GM23338 (cell line): ENCODE data around the gene TBC1D9.

Experiments
- CREB1 ChIP-seq: fragments of 250-450 bp; sonication (Bioruptor Pico); IDR thresholded peaks from 2 replicates; pipeline ENCODE4 v1.5.0; 2020; ENCODE audit warnings: low read depth, mild to moderate bottlenecking, moderate library complexity
- ETS1 ChIP-seq: IDR thresholded peaks from 2 replicates; pipeline ENCODE4 v1.6.1; 2016; ENCODE audit warnings: antibody characterized with exemption
- EZH2 ChIP-seq: fragments of 200-600 bp; sonication (generic); IDR thresholded peaks from one replicate; pipeline ENCODE4 v1.8.0; 2017; ENCODE audit warnings: antibody characterized with exemption, mild to moderate bottlenecking, low read depth; ENCODE audit not compliant: unreplicated experiment
- EZH2phosphoT487 ChIP-seq: fragments of 200-600 bp; sonication (generic); IDR thresholded peaks from one replicate; pipeline ENCODE4 v1.8.1; 2018; ENCODE audit warnings: antibody characterized with exemption; ENCODE audit not compliant: unreplicated experiment
- NANOG ChIP-seq: IDR thresholded peaks from 2 replicates; pipeline ENCODE4 v1.6.1; 2016; ENCODE audit warnings: antibody characterized with exemption, borderline replicate concordance
- POLR2AphosphoS5 ChIP-seq: IDR thresholded peaks from 2 replicates; pipeline ENCODE4 v1.6.1; 2016; ENCODE audit warnings: antibody characterized with exemption, low read depth
- REST ChIP-seq: IDR thresholded peaks from one replicate; pipeline ENCODE4 v1.6.1; 2018; ENCODE audit warnings: antibody characterized with exemption; ENCODE audit not compliant: unreplicated experiment
- STAT1 ChIP-seq: IDR thresholded peaks from one replicate; pipeline ENCODE4 v1.6.1; 2016; ENCODE audit warnings: antibody characterized with exemption; ENCODE audit not compliant: unreplicated experiment
- ZNF331 ChIP-seq: fragments of 250-450 bp; sonication (Bioruptor Pico); IDR thresholded peaks from 2 replicates; pipeline ENCODE4 v1.5.0; 2020; ENCODE audit warnings: low read depth, mild to moderate bottlenecking, moderate library complexity
- TF ChIP-seq, protein P1 (sequence below), 2 experiments: fragments of 200-600 bp in 1 of 2; sonication (generic) in 1 of 2; conservative IDR thresholded peaks; 2 replicates each; pipeline versions ENCODE4 v1.5.1 to v1.6.1; 2016 to 2017; ENCODE audit warnings: antibody characterized with exemption in 2 of 2, low read depth in 2 of 2, mild to moderate bottlenecking in 2 of 2, moderate library complexity in 1 of 2

- TF ChIP-seq POLR2AphosphoS5 (no peak), EZH2phosphoT487 (no peak), EZH2 (no peak), REST (no peak), CREB1 (no peak), NANOG (no peak), ETS1 (no peak), STAT1 (no peak), ZNF331 (CRISPR knock-in tag) (no peak)
- TF ChIP-seq, protein P1, sequence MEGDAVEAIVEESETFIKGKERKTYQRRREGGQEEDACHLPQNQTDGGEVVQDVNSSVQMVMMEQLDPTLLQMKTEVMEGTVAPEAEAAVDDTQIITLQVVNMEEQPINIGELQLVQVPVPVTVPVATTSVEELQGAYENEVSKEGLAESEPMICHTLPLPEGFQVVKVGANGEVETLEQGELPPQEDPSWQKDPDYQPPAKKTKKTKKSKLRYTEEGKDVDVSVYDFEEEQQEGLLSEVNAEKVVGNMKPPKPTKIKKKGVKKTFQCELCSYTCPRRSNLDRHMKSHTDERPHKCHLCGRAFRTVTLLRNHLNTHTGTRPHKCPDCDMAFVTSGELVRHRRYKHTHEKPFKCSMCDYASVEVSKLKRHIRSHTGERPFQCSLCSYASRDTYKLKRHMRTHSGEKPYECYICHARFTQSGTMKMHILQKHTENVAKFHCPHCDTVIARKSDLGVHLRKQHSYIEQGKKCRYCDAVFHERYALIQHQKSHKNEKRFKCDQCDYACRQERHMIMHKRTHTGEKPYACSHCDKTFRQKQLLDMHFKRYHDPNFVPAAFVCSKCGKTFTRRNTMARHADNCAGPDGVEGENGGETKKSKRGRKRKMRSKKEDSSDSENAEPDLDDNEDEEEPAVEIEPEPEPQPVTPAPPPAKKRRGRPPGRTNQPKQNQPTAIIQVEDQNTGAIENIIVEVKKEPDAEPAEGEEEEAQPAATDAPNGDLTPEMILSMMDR (conservative IDR thresholded peaks at IDR 0.05; ENCODE audit: low read depth in 2 of 2) = no peak
Observed at GRCh38 chr4:140642674-140643437, 113.3 kb downstream of the TBC1D9 start.
